Activated CD4-positive, alpha-beta T cell treated with anti-CD3 and anti-CD28 coated beads for 36 hours (primary cell): ENCODE data around the gene OMP. TPM values are rescaled to one million over a fixed set of nuclear protein-coding genes. Genes with fewer than 3 reads are reported as not detected.

Source experiments
- ATAC-seq: fragments of 200-7000 bp; cut with Tn5 transposase; one replicate; pipeline ENCODE4 v1.10.0; 2021; ENCODE audit warnings: mild to moderate bottlenecking, moderate library complexity
- CTCF ChIA-PET: fragments of 350-600 bp; sonication (Branson Sonifier 250); formaldehyde crosslinking; loops from one replicate; lab custom pipeline; 2021; ENCODE audit warnings: antibody characterized with exemption; lab: Charles Lee
- POLR2A ChIA-PET: fragments of 350-600 bp; sonication (Branson Sonifier 250); formaldehyde crosslinking; loops from one replicate; lab custom pipeline; 2021; ENCODE audit warnings: antibody characterized with exemption, inconsistent platforms; lab: Charles Lee
- DNase-seq: peaks from one replicate; pipeline ENCODE4 v3.0.0-alpha.2; 2020
- H3K27ac Mint-ChIP-seq: one replicate; pipeline ENCODE4 v1.8.0; 2021; ENCODE audit warnings: mixed read lengths
- H3K27me3 Mint-ChIP-seq: one replicate; pipeline ENCODE4 v1.8.0; 2021; ENCODE audit warnings: mixed read lengths
- H3K36me3 Mint-ChIP-seq: one replicate; pipeline ENCODE4 v1.8.0; 2021; ENCODE audit warnings: low read depth, mixed read lengths
- H3K4me1 Mint-ChIP-seq: one replicate; pipeline ENCODE4 v1.8.0; 2021; ENCODE audit warnings: mixed read lengths
- H3K4me3 Mint-ChIP-seq: one replicate; pipeline ENCODE4 v1.8.0; 2021; ENCODE audit warnings: mild to moderate bottlenecking, moderate library complexity, mixed read lengths
- H3K9me3 Mint-ChIP-seq: one replicate; pipeline ENCODE4 v1.8.0; 2021; ENCODE audit warnings: low read depth, mixed read lengths
- intact Hi-C, 2 experiments: fragments of 100-400 bp; cut with DNase I in 1 of 2; cut with micrococcal nuclease in 1 of 2; formaldehyde crosslinking; loops; one replicate each; pipeline versions ENCODE4 v1.14.2 to v1.15.1; 2022 to 2024; cut with DNase I, micrococcal nuclease
- total RNA-seq, 2 experiments: library from RNA; stranded (reverse); gene quantifications; one replicate each; pipeline ENCODE4 v1.2.3, GENCODE V29; 2021

The OMP gene
- total RNA-seq, 2 experiments from 2014 or later, result not detected

DNA sequence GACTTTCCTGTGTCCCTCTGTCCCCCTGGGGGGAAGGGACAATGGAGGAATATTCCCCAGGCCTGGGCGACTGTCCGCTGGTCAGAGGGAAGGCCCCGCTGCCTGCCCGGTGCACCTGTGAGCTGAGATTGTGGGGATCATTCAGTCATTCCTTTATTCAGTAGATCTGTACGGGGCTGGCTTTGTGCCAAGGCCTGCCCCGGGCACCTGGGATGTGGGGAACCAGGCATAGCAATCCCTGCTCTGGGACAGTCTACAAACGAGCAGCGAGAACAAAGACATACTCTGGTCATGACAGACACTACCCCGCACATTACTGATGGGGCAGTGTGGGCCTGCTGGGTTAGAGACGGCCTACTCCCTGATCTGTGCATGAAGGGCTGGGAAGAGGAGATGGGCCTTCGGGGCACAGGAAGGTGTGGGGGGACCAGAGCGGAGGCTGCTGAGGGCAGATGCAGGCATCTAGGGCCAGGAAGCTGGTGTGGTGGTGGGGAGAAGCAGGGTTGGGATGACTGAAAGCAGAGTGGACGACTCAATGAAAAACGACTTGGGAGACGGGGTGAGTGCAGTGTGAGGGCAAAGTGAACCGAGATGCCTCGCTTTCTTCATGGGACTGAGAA is 23.6 kb downstream of the OMP start:
- CTCF ChIA-PET, result interaction anchor here (0.5 to 3.6 kb wide), 24 partner anchors 9 to 1174 kb away, joined by 3 to 79 read pairs (median 4); no protein-coding TSS in a partner anchor
- H3K27ac Mint-ChIP-seq, result no peak overlapping the region
- no peak overlapping the region for H3K4me3 Mint-ChIP-seq
- intact Hi-C loops, result no loop called here
- H3K36me3 Mint-ChIP-seq, result no peaks in the 10 kb centered on the region
- peaks cover 5% of the 10 kb centered on the region for H3K4me1 Mint-ChIP-seq
- POLR2A ChIA-PET, result no interaction called here
- no peak for ATAC-seq
- no peaks in the 10 kb centered on the region for H3K9me3 Mint-ChIP-seq
- H3K27me3 Mint-ChIP-seq, result peaks cover 3% of the 10 kb centered on the region
- DNase-seq, result no peak

DNA sequence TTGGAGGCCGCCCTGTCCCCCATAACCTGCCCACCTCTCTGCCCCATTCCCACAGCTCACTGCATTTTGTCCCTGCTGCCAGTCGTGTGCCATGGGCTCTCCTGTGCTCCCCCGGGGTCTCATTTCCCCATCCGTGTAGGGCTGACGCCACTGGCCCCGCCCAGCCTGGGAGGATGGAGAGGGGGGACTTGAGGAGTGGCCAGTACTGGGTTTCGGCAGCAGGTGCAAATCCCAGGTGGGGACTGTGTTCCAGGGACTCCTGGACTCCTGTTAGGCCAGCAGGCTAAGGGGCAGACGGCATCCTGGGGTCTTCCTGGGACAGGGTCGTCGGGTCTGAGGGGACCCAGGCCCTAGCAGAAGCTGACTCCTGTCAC is 24.2 kb downstream of the OMP start:
- Mint-ChIP-seq H3K4me3 (peak overlapping the region; percentile 39), H3K36me3 (no peaks in the 10 kb centered on the region), H3K4me1 (peaks cover 5% of the 10 kb centered on the region), H3K9me3 (no peaks in the 10 kb centered on the region), H3K27ac (no peak overlapping the region), H3K27me3 (peaks cover 3% of the 10 kb centered on the region)
- CTCF ChIA-PET, result interaction anchor here (0.5 to 3.6 kb wide), 37 partner anchors 9 to 492 kb away, joined by 3 to 79 read pairs (median 4); no protein-coding TSS in a partner anchor
- ATAC-seq (peak; percentile 20), DNase-seq (no peak)
- intact Hi-C loops, result loop anchor here (1.0 kb wide), 3 partner anchors 61 to 492 kb away; no protein-coding TSS in a partner anchor
- POLR2A ChIA-PET, result no interaction called here

DNA sequence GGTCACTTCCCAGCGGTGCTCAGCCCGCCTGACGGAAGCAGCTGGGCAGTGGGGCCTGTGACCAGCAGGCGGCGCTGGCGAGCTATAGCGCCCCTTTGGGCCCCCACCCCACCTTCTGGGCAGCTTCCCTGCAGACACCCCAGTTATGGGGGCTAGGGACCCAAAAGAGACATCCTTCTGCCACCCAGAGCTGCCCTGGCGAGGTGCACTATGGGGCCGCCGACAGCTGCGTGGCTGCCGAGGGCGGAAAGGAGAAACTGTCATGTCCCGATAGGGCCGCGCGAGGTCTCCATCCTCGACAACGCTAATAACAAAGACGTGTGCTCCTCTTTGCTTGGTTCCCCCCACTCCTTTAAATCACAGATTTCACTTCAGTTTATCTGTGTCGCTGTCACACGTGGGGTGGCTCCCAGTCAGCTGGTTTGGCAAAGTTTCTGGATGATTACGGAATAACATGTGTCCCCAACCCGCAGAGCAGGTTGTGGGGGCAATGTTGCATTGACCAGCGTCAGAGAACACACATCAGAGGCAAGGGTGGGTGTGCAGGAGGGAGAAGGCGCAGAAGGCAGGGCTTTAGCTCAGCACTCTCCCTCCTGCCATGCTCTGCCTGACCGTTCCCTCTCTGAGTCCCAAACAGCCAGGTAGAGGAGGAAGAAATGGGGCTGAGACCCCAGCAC is 24.7 kb downstream of the OMP start:
- POLR2A ChIA-PET, result no interaction called here
- peak overlapping the region; percentile 39 for H3K4me3 Mint-ChIP-seq
- CTCF ChIA-PET, result interaction anchor here (0.5 to 3.6 kb wide), 41 partner anchors 9 to 491 kb away, joined by 3 to 79 read pairs (median 4); no protein-coding TSS in a partner anchor

DNA sequence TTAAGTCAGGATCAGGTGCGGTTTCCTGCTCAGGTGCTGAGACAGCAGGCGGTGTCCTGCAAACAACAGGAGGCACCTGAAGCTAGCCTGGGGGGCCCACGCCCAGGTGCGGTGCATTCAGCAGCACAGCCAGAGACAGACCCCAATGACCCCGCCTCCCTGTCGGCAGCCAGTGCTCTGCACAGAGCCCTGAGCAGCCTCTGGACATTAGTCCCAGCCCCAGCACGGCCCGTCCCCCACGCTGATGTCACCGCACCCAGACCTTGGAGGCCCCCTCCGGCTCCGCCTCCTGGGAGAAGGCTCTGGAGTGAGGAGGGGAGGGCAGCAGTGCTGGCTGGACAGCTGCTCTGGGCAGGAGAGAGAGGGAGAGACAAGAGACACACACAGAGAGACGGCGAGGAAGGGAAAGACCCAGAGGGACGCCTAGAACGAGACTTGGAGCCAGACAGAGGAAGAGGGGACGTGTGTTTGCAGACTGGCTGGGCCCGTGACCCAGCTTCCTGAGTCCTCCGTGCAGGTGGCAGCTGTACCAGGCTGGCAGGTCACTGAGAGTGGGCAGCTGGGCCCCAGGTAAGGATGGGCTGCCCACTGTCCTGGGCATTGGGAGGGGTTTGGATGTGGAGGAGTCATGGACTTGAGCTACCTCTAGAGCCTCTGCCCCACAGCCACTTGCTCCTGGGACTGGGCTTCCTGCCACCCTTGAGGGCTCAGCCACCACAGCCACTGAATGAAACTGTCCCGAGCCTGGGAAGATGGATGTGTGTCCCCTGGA is 25.5 kb downstream of the OMP start, which contains the start of gene MYO7A:
TSS of gene MYO7A (plus strand) at position 327 of the 772 bp plus-strand sequence. CDS start 2,389 bp downstream, outside the sequence.
- ChIA-PET CTCF (interaction anchor here (0.6 to 3.6 kb wide), 23 partner anchors 11 to 491 kb away, joined by 3 to 79 read pairs (median 4); no protein-coding TSS in a partner anchor), POLR2A (no interaction called here)
- H3K27me3 Mint-ChIP-seq, result peaks cover 3% of the 10 kb centered on the region
- no peaks in the 10 kb centered on the region for H3K36me3 Mint-ChIP-seq
- peaks cover 5% of the 10 kb centered on the region for H3K4me1 Mint-ChIP-seq
- intact Hi-C loops, result loop anchor here (1.0 kb wide), 3 partner anchors 60 to 491 kb away; no protein-coding TSS in a partner anchor
- H3K9me3 Mint-ChIP-seq, result no peaks in the 10 kb centered on the region
- H3K27ac Mint-ChIP-seq, result peak within 1 kb of the TSS; percentile 25
- DNase-seq, result no peak
- peak within 1 kb of the TSS; percentile 39 for H3K4me3 Mint-ChIP-seq
- no peak for ATAC-seq

More for the DNA sequence above, 24.7 kb downstream of the OMP start:
- ATAC-seq, result peak; percentile 89
- no peaks in the 10 kb centered on the region for H3K36me3 Mint-ChIP-seq
- H3K27ac Mint-ChIP-seq, result peak overlapping the region; percentile 25
- H3K9me3 Mint-ChIP-seq, result no peaks in the 10 kb centered on the region
- H3K27me3 Mint-ChIP-seq, result peaks cover 3% of the 10 kb centered on the region
- peak; percentile 75 for DNase-seq
- intact Hi-C loops, result loop anchor here (1.0 kb wide), 3 partner anchors 61 to 492 kb away; no protein-coding TSS in a partner anchor
- H3K4me1 Mint-ChIP-seq, result peaks cover 5% of the 10 kb centered on the region

DNA sequence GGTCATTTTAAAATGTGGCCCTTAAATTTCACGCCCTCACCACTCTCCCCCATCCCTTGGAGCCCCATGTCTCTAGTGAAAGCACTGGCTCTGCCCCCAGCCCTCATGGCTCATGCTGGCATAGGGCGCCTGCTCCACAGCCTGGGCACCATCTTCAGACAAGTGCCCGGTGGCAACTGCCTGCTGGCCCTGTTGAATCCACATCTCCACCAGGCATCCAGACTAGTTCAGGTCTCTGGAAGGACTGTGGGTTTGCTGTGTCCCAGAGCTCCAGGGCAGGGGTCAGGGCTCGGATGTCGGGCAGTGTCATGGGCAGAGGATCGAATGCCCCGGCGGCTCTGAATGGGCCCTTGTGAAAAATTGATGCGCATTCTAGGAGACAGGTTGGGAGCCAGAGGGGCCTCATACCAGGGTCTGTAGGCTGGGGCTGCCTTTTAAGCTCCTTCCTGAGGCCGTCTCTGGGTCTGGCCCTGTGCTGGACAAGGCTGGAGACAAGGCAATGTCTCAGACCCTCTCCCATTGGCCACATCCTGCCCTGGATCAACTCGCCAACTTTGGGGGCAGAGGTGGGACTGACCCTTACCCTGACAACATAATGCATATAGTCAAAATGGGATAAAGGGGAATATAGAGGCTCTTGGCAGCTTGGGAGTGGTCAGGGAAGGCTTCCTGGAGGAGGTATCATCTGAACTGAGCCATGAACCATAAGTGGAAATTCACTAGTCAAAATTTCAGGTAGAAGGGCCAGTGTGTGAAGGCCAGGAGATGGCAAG is 26.6 kb downstream of the OMP start:
- DNase-seq (no peak), ATAC-seq (no peak)
- CTCF ChIA-PET, result interaction anchor here (1.9 to 3.6 kb wide), 2 partner anchors 58 to 59 kb away, joined by 14 to 79 read pairs; no protein-coding TSS in a partner anchor
- POLR2A ChIA-PET, result interaction anchor here (0.6 kb wide), 1 partner anchor 32 kb away, joined by 7 read pairs; no protein-coding TSS in a partner anchor
- Mint-ChIP-seq H3K4me3 (no peak overlapping the region), H3K27ac (no peak overlapping the region), H3K27me3 (peaks cover 3% of the 10 kb centered on the region), H3K9me3 (no peaks in the 10 kb centered on the region), H3K4me1 (peaks cover 5% of the 10 kb centered on the region), H3K36me3 (no peaks in the 10 kb centered on the region)
- intact Hi-C loops, result no loop called here

DNA sequence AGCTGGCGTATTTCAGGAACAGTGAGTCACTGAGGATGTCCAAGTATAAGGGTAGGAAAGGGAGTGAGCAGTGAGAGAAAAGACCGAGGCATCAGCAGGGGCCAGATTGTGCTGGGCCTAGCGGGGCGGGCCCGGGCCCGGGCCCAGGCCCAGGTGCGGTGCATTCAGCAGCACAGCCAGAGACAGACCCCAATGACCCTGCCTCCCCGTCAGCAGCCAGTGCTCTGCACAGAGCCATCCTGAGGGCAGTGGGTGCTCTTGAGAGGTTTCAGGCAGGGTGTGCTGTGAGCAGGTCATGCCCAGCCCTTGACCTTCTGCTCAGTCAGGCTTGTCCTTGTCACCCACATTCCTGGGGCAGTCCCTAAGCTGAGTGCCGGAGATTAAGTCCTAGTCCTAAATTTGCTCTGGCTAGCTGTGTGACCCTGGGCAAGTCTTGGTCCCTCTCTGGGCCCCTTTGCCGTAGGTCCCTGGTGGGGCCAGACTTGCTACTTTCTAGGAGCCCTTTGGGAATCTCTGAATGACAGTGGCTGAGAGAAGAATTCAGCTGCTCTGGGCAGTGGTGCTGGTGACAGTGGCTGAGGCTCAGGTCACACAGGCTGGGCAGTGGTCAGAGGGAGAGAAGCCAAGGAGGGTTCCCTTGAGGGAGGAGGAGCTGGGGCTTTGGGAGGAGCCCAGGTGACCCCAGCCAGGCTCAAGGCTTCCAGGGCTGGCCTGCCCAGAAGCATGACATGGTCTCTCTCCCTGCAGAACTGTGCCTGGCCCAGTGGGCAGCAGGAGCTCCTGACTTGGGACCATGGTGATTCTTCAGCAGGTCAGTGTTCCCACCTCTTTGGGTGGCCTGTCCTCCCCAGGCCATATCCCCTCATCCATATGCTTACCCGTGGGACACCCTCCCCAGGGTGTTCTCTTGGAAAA is 27.5 kb downstream of the OMP start:
- CTCF ChIA-PET, result interaction anchor here (0.9 to 1.9 kb wide), 2 partner anchors 39 to 57 kb away, joined by 5 to 14 read pairs; no protein-coding TSS in a partner anchor
- ATAC-seq (no peak), DNase-seq (no peak)
- Mint-ChIP-seq H3K4me3 (no peak overlapping the region), H3K36me3 (no peaks in the 10 kb centered on the region), H3K9me3 (no peaks in the 10 kb centered on the region), H3K27ac (no peak overlapping the region), H3K4me1 (peaks cover 7% of the 10 kb centered on the region), H3K27me3 (peaks cover 3% of the 10 kb centered on the region)
- POLR2A ChIA-PET, result no interaction called here
- intact Hi-C loops, result no loop called here

DNA sequence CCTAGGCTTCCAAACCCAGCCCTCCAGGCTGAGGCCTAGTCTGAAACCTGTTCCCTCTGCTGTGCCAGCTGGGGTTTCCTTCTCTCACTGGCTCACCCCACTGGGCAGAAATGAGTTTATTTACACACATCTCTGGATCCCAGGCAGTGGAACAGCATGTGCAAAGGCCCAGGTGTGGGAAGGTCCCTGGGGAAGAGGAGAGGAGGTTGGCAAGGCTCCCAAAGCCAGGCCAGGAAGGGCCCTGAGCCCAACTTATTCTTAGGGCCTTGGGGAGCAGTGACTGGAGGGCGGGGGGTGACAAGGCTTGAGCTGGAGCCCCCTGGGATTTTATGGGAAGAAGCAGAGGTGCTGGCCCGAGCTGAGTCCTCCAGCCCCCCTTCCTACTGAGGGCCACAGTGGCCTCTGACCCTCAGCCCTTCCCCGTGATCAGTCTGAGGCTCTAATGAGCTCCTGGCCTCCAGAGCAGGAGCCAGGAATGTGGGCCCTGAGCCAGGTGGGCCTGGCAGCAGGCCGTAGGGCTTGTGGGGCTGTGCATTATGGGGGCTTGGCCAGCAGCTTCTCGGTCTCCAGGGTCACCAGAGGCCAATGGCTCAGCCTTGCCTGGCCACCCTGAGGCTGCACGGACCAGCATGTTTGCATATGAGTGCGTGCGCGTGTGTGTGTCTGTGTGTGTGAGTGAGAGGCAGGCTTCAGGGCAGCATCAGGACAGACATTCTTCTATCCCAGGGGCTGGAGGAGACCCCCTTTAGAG is 28.3 kb downstream of the OMP start:
- Mint-ChIP-seq H3K4me1 (peaks cover 12% of the 10 kb centered on the region), H3K27me3 (peaks cover 3% of the 10 kb centered on the region), H3K36me3 (no peaks in the 10 kb centered on the region), H3K4me3 (no peak overlapping the region), H3K27ac (no peak overlapping the region), H3K9me3 (no peaks in the 10 kb centered on the region)
- intact Hi-C loops, result no loop called here
- ATAC-seq, result no peak
- ChIA-PET CTCF (interaction anchor here (0.9 to 1.9 kb wide), 2 partner anchors 40 to 57 kb away, joined by 5 to 14 read pairs; no protein-coding TSS in a partner anchor), POLR2A (no interaction called here)
- DNase-seq, result no peak

DNA sequence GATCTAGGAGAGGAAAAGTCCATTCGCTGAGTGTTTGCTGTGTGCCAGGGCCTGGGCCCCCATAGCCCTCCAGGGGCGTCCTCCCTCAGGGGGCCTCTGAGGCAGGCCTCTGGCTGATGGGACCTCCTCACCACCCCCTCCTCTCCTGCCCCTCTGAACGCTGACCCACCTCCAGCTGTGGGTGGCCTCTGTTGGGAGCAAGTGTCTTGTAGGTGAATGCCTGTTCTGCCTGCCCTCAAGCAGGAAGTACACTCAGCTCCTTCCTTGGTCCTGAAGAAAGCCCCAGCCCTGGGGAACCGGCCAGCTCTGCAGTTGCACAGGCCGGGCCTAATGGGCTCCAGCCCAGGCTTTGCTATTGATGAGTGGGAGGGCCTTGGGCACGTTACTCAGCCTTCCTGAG is 28.9 kb downstream of the OMP start:
- Mint-ChIP-seq H3K36me3 (no peaks in the 10 kb centered on the region), H3K4me3 (no peak overlapping the region), H3K9me3 (no peaks in the 10 kb centered on the region), H3K27me3 (peaks cover 3% of the 10 kb centered on the region), H3K27ac (no peak overlapping the region), H3K4me1 (peaks cover 18% of the 10 kb centered on the region)
- intact Hi-C loops, result no loop called here
- CTCF ChIA-PET, result no interaction called here
- POLR2A ChIA-PET, result no interaction called here
- no peak for DNase-seq
- no peak for ATAC-seq

DNA sequence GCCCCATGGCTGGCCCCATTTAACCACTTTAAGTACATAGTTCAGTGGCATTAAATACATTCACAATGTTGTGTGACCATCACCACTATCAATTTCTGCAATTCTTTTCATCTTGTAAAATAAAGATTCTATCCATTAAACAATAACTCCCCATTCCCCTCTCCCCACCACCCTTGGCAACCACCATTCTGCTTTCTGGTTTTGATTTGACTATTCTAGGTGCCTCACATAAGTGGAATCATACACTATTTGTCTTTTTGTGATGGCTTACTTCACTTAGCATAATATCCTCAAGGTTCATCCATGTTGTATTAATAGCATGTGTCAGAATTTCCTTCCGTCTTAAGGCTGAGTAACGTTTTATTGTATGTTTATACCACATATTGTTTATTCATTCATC is 32.4 kb downstream of the OMP start:
- Mint-ChIP-seq H3K27me3 (peaks cover 13% of the 10 kb centered on the region), H3K9me3 (no peaks in the 10 kb centered on the region), H3K27ac (no peak overlapping the region), H3K36me3 (no peaks in the 10 kb centered on the region), H3K4me1 (peaks cover 13% of the 10 kb centered on the region), H3K4me3 (no peak overlapping the region)
- ChIA-PET CTCF (interaction anchor here (2.5 kb wide), 1 partner anchor 8 kb away, joined by 9 read pairs; no protein-coding TSS in a partner anchor), POLR2A (no interaction called here)
- no peak for DNase-seq
- ATAC-seq, result peak; percentile 34
- intact Hi-C loops, result no loop called here
